MM.1S (cell line): Measurements from ENCODE around the gene MAML3.

Experiments
- DNase-seq: peaks from one replicate; pipeline ENCODE4 v3.0.0-alpha.2; 2015
- H2AFZ ChIP-seq: fragments of 300-600 bp; sonication (generic); 2 replicates; pipeline ENCODE4 v1.6.0; 2016; ENCODE audit warnings: antibody characterized with exemption, low read length
- H3F3A ChIP-seq: fragments of 300-600 bp; sonication (generic); 2 replicates; pipeline ENCODE4 v1.6.1; 2016; ENCODE audit warnings: mild to moderate bottlenecking, antibody characterized with exemption, low read length, moderate library complexity, mixed read lengths; ENCODE audit not compliant: insufficient read depth
- H3K27ac ChIP-seq: fragments of 300-600 bp; sonication (generic); 2 replicates; pipeline ENCODE4 v1.5.1; 2016; ENCODE audit warnings: mild to moderate bottlenecking, low read length
- H3K27me3 ChIP-seq: fragments of 300-600 bp; sonication (generic); replicated peaks from 2 replicates; pipeline ENCODE4 v1.6.0; 2016; ENCODE audit warnings: low read length; ENCODE audit not compliant: insufficient read depth
- H3K36me3 ChIP-seq: fragments of 300-600 bp; sonication (generic); replicated peaks from 2 replicates; pipeline ENCODE4 v1.6.1; 2016; ENCODE audit warnings: mild to moderate bottlenecking, low read length, mixed read lengths; ENCODE audit not compliant: insufficient read depth
- H3K4me1 ChIP-seq: fragments of 300-600 bp; sonication (generic); 2 replicates; pipeline ENCODE4 v1.6.1; 2016; ENCODE audit warnings: low read length, mixed read lengths
- H3K4me2 ChIP-seq: fragments of 300-600 bp; sonication (generic); 2 replicates; pipeline ENCODE4 v1.6.0; 2016; ENCODE audit warnings: low read depth, low read length
- H3K4me3 ChIP-seq: fragments of 300-600 bp; sonication (generic); 2 replicates; pipeline ENCODE4 v1.5.1; 2016; ENCODE audit warnings: low read length, mixed read lengths
- H3K79me2 ChIP-seq: fragments of 300-600 bp; sonication (generic); 2 replicates; pipeline ENCODE4 v1.6.1; 2016; ENCODE audit warnings: mixed run types, low read length, mixed read lengths
- H3K9ac ChIP-seq: fragments of 300-600 bp; sonication (generic); 2 replicates; pipeline ENCODE4 v1.6.1; 2016; ENCODE audit warnings: low read length, mixed read lengths
- H3K9me2 ChIP-seq: fragments of 300-600 bp; sonication (generic); replicated peaks from 2 replicates; pipeline ENCODE4 v1.6.1; 2016; ENCODE audit warnings: mild to moderate bottlenecking, low read length, mixed read lengths; ENCODE audit not compliant: insufficient read depth
- H3K9me3 ChIP-seq: fragments of 300-600 bp; sonication (generic); replicated peaks from 2 replicates; pipeline ENCODE4 v1.6.1; 2016; ENCODE audit warnings: mild to moderate bottlenecking, low read length, mixed read lengths; ENCODE audit not compliant: insufficient read depth
- H4K20me1 ChIP-seq: fragments of 300-600 bp; sonication (generic); 2 replicates; pipeline ENCODE4 v1.6.1; 2016; ENCODE audit warnings: mild to moderate bottlenecking, low read length, moderate library complexity, mixed read lengths; ENCODE audit not compliant: insufficient read depth
- EZH2 ChIP-seq: fragments of 300-600 bp; sonication (generic); optimal IDR thresholded peaks from 2 replicates; pipeline ENCODE3; 2017; ENCODE audit warnings: low read depth, mild to moderate bottlenecking, antibody characterized with exemption, low read length, mixed read lengths
- EZH2phosphoT487 ChIP-seq: fragments of 300-600 bp; sonication (generic); IDR thresholded peaks from 2 replicates; pipeline ENCODE4 v1.6.1; 2018; ENCODE audit warnings: antibody characterized with exemption, low read length
- TF ChIP-seq, protein P1 (sequence below): fragments of 300-600 bp; sonication (generic); IDR thresholded peaks from 2 replicates; pipeline ENCODE4 v1.5.1; 2016; ENCODE audit warnings: antibody characterized with exemption, low read length, mixed read lengths

Gene MAML3

DNA sequence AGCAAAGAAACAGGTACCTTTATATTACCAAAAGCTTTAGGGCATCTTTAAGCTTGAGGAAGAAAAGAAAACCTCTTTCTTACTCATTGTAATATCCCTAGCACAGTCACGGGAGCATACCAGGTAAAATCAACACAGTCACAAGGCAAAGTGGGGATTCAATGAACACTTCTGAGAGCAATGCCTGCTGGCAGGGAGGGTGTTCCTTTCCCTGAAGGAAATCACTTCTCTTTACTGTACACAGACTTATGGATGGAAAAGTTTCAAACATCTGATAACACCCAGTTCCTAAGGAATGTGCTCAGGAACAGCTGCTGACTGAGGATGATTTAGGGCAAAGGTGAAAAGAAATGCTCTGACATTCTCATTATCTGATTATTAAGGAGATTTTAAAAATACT, 94.8 kb downstream of the MAML3 start:
- Histone ChIP-seq H3K9me2 (no peaks in the 10 kb centered on the region), H3K9ac (no peak overlapping the region), H3F3A (no peaks in the 10 kb centered on the region), H3K79me2 (no peaks in the 10 kb centered on the region), H3K27me3 (no peaks in the 10 kb centered on the region), H3K4me1 (no peaks in the 10 kb centered on the region), H3K4me2 (no peak overlapping the region), H3K4me3 (no peak overlapping the region), H4K20me1 (no peaks in the 10 kb centered on the region), H3K36me3 (no peaks in the 10 kb centered on the region), H2AFZ (no peak overlapping the region), H3K27ac (no peak overlapping the region), H3K9me3 (no peaks in the 10 kb centered on the region)
- TF ChIP-seq EZH2 (no peak), EZH2phosphoT487 (no peak)
- TF ChIP-seq, protein P1, sequence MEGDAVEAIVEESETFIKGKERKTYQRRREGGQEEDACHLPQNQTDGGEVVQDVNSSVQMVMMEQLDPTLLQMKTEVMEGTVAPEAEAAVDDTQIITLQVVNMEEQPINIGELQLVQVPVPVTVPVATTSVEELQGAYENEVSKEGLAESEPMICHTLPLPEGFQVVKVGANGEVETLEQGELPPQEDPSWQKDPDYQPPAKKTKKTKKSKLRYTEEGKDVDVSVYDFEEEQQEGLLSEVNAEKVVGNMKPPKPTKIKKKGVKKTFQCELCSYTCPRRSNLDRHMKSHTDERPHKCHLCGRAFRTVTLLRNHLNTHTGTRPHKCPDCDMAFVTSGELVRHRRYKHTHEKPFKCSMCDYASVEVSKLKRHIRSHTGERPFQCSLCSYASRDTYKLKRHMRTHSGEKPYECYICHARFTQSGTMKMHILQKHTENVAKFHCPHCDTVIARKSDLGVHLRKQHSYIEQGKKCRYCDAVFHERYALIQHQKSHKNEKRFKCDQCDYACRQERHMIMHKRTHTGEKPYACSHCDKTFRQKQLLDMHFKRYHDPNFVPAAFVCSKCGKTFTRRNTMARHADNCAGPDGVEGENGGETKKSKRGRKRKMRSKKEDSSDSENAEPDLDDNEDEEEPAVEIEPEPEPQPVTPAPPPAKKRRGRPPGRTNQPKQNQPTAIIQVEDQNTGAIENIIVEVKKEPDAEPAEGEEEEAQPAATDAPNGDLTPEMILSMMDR: no peak
- no peak for DNase-seq

DNA sequence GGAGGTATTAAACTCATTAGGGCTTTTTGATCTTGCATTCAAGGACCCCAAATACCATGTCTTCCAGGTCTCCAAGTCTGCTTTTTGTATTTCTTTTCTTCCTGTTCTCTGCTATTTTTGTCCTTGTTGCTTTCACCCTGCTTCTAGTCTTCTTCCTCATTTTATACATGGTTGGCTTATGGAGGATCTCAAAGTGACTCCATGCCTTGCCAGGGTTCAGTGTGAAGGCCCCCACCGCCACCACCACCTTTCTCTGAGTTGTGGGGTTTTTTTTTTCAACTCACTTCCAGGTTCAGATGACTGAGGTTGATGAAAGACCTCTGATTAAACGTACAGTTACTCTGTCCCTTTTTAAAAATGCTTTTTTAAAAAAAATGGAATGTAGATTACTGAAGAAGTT, 96.3 kb downstream of the MAML3 start:
- Histone ChIP-seq H3K4me2 (no peak overlapping the region), H3K27me3 (no peaks in the 10 kb centered on the region), H3K36me3 (no peaks in the 10 kb centered on the region), H3K4me3 (no peak overlapping the region), H4K20me1 (no peaks in the 10 kb centered on the region), H3K79me2 (no peaks in the 10 kb centered on the region), H3K9me2 (no peaks in the 10 kb centered on the region), H2AFZ (no peak overlapping the region), H3F3A (no peaks in the 10 kb centered on the region), H3K9me3 (no peaks in the 10 kb centered on the region), H3K4me1 (no peaks in the 10 kb centered on the region), H3K9ac (no peak overlapping the region), H3K27ac (no peak overlapping the region)
- TF ChIP-seq EZH2: no peak
- no peak for TF ChIP-seq EZH2phosphoT487
- TF ChIP-seq, protein P1: no peak
- DNase-seq: no peak

DNA sequence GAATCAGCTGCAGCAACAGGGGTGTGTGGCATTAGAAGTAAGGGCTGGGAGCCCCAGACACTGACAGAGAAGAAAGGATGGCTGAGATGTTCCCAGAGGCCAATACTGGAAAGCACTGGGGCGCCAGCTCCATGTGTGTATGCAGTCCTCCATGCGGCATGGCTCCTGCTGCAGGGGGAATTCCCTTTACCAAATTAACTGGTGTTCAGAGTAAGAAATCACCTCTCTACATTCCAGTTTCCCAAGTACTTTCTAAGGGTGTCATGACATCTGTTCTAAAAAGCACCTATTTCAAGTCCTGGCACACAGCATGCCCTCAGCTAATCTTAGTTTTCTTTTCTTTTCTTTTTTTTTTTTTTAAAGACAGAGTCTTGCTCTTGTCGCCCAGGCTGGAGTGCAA, 98.0 kb downstream of the MAML3 start:
- H3K4me1 ChIP-seq: no peaks in the 10 kb centered on the region
- no peaks in the 10 kb centered on the region for H3K79me2 ChIP-seq
- H3K9ac ChIP-seq: no peak overlapping the region
- H3K9me2 ChIP-seq: no peaks in the 10 kb centered on the region
- H3K27me3 ChIP-seq: no peaks in the 10 kb centered on the region
- no peaks in the 10 kb centered on the region for H3K9me3 ChIP-seq
- no peak overlapping the region for H3K27ac ChIP-seq
- TF ChIP-seq, protein P1: no peak
- TF ChIP-seq EZH2 (no peak), EZH2phosphoT487 (no peak)
- H3K36me3 ChIP-seq: no peaks in the 10 kb centered on the region
- no peak for DNase-seq
- no peak overlapping the region for H3K4me3 ChIP-seq
- no peaks in the 10 kb centered on the region for H3F3A ChIP-seq
- no peak overlapping the region for H2AFZ ChIP-seq
- H3K4me2 ChIP-seq: no peak overlapping the region
- H4K20me1 ChIP-seq: no peaks in the 10 kb centered on the region
